ENCODE data around the gene IRS2.
A peak's percentile ranks its signal among the peaks of the same experiment; 100 is the strongest.

Gene IRS2

GRCh38 chr13:109804654-109805053 lies 18.3 kb upstream of the IRS2 start:
- DNase-seq, result no peak

- no peak for DNase-seq
These were observed 17.4 kb upstream of the IRS2 start for GRCh38 chr13:109803825-109804224.

DNA sequence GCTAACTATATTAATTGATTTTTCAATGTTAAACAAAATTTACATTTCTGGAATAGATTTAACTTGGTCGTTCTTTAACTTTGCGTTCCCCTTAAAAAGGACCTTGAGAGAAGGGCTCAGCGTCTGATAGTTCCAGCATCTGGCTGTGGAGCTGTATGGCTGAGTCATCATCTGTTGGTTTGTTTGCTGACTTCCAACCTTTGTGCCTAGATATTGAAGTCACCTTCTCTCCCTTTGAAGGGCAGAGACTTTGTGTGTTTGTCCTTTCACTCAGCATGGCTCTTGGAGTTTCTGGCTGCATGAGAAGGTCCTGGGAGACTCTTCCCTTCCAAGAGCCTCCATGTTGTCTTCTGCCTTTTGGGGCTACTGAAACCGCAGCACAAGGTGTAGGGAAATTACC lies 16.6 kb upstream of the IRS2 start:
- no peak for DNase-seq

- no peak for DNase-seq
These were observed 8.6 kb upstream of the IRS2 start for GRCh38 chr13:109795011-109795410.

GRCh38 chr13:109794095-109794494 lies 7.7 kb upstream of the IRS2 start:
- no peak for DNase-seq

DNA sequence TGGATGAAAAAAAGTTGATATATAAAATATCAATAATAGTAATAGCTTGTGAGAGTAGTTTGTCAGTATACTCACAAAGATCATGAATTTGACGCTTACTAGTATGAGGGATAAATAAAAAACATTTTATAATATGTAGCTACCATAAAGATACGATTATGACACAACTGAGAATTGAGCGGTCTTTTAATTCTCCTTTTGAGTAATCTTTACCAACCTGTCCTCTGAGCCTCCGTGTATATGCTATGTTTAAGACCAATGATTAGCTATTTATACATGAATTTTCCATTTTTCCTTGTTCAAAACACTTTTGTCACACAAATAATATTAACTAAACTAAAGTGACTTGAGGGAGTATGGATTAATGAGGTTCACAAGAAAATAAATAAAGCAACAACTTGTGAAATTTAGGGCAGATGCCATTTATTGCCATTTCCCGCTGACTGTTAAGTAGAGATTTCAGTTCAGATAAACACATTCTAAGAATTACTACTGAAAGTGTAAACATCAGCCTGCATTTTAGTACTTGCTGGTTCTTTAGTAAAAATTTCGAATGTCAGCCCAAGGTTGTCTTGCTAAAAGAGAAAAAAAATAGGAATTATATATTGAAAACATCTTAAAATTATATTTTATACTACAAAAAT lies 6.2 kb upstream of the IRS2 start:
- peak in 1 of 5 donors; percentile 64 for DNase-seq

GRCh38 chr13:109790942-109791605 lies 4.7 kb upstream of the IRS2 start:
- peak in 1 of 5 donors; percentile 58 for DNase-seq

- DNase-seq, result no peak
These were observed 3.7 kb upstream of the IRS2 start for GRCh38 chr13:109790086-109790485.

DNA sequence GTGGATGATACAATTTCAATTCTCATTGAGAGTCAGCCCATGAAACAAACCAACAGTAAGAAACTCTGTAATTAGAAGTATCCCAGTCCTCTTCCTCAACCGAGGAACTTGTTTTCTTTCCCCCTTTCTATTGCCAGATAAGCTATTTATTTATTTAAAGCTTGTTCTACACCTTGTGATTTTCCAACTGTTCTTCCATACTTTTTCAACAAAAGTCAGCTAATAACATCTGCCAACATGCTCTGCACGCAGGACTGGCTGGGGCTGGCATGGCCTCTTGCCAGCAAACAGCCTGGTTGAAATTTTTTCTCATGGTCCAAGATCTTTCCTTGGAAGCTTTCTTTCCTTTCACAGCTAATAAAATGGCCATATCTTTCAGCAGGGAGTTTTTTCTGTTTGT lies 2.9 kb upstream of the IRS2 start:
- DNase-seq, result no peak

DNA sequence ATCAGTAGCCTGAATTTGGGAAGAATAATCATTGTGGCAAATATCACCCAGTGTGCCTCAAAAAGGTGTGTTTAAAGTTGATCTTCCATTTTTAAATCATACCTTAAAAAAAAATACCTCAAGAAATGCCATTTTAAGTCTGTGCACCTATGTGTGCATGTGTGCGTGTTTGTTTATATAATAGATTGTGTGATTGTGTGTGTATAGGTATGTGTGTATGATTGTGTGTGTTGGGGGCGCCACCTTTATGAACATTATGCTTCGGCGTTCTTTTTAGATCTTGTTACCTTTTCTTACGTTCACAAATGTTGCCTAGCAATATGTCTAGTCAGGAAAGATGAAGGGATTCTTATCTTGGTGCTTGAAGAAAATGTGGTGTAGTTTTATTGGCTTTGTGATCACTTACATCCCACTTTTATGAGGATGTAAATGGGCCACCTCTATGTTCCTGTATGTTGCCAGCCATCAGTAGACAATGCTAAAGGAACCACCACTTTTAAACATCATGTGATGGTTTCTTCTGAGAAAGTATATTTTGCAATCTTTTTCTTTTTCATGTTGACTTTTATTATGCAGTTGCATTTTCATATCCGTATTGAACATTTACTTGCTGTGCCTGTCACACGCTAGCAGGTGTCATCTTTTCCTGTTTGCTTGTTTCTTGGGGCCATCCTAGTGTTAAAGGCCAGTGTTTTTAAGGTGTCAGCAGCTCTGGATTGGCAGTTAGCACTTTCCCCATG lies 2.2 kb upstream of the IRS2 start:
- peak in 1 of 5 donors; percentile 69 for DNase-seq

- DNase-seq, result peak in 3 of 5 donors; percentile 18 to 35 (median 30)
These were observed 962 bp upstream of the IRS2 start for GRCh38 chr13:109787135-109787954.

DNA sequence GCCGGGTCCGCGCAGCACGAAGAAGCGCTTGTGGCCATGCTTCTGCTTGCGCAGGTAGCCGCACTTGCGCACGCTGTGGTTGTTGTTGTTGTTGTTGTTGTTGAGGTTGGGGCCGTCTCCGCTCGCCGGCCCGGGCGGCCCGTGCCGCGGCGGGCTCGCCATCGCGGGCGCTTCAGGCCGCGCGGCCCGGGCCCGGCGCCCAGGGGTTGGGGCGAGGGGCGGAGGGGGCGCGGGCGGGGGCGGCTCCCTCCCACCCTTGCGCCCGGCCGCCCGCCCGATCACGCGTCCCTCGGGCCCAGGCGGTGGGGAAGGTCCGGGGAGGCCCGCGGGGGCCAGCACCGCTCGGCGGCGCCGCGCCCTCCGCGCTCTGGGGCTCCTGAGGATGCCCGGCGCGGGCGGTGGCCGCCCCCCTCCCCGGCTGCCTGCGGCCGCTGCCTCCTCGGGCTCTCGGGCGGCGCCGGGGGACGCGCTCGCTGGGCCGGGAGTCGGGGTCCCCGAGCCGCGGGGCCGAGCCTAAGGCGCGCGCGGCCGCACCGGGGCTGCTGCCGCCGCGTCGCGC lies 412 bp downstream of the IRS2 start:
- DNase-seq, result peak in 2 of 5 donors; percentile 27 to 40

DNA sequence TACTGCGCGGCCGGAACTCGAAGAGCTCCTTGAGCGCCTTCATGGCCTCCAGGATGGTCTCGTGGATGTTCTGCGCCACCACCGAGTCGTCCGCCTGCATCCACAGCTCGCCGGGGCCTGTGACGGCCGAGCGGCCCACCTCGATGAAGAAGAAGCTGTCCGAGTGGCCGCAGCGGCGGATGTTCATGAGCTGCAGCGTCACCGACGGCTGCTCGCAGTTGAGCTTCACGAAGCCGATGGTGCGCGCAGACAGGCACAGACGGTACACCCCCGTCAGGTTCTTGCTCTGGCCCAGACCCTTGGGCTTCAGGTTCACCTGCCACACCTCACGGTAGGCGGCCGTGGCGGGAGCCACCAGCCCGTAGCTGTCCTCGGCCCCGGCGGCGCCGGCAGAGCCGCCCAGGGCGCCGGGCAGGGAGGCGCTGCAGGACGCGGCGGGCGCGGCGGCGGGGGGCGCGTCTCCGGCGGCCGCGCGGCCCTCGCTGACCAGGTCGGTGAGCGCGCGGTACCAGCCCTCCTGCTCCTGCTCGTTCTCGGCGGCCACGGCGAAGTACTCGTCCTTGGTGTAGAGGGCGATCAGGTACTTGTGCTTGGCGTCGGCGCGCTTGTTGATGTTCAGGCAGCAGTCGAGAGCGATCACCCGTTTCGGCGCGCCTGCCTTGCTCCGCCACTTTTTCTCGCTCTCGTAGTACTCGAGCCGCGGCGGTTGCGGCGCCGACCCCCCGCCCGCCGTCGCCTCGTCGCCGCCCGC lies 1.1 kb downstream of the IRS2 start:
- peak in 3 of 5 donors; percentile 18 to 44 (median 39) for DNase-seq

GRCh38 chr13:109784590-109785140 lies 1.7 kb downstream of the IRS2 start:
- DNase-seq, result peak; percentile 41 to 66 (median 49)

- peak in 2 of 5 donors; percentile 6 to 16 for DNase-seq
These were observed 2.4 kb downstream of the IRS2 start for GRCh38 chr13:109783815-109784589.

DNA sequence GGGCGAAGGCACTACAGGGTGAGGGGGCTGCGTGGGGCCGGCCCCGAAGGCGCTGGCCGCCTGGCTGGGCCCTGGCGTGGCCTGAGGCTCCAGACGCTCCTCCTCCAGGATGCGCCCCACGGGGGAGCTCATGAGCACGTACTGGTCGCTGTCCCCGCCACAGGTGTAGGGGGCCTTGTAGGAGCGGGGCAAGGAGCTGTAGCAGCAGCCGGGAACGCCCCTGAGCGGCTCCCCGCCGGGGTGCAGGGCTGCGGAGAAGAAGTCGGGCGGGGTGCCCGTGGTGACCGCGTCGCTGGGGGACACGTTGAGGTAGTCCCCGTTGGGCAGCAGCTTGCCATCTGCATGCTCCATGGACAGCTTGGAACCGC lies 3.0 kb downstream of the IRS2 start:
- peak in 1 of 5 donors; percentile 11 for DNase-seq

DNA sequence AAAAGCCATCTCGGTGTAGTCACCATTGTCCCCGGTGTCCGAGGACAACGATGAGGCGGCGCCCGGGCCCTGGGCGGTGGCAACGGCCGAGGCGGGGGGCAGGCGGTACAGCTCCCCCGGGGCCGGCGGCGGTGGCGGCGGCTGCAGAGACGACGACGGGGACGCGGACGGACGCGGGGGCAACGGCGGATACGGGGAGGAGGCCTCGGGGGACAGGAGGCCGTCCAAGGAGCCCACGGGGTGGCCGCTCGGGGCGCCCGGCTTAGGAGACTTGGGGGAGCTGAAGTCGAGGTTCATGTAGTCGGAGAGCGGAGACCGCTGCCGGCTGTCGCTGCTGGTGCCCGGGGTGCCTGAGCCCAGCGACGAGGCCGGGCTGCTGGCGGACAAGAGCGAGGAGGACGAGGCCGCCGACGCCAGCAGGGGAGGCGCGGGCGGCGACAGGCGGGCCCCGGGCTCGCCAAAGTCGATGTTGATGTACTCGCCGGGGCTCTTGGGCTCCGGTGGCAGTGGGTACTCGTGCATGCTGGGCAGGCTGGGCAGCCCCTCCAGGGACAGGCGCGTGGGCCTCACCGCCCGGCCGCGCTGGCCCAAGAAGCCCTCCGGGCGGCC lies 3.5 kb downstream of the IRS2 start:
- DNase-seq, result no peak

GRCh38 chr13:109782066-109782822 lies 4.1 kb downstream of the IRS2 start:
- peak in 1 of 5 donors; percentile 18 for DNase-seq

DNA sequence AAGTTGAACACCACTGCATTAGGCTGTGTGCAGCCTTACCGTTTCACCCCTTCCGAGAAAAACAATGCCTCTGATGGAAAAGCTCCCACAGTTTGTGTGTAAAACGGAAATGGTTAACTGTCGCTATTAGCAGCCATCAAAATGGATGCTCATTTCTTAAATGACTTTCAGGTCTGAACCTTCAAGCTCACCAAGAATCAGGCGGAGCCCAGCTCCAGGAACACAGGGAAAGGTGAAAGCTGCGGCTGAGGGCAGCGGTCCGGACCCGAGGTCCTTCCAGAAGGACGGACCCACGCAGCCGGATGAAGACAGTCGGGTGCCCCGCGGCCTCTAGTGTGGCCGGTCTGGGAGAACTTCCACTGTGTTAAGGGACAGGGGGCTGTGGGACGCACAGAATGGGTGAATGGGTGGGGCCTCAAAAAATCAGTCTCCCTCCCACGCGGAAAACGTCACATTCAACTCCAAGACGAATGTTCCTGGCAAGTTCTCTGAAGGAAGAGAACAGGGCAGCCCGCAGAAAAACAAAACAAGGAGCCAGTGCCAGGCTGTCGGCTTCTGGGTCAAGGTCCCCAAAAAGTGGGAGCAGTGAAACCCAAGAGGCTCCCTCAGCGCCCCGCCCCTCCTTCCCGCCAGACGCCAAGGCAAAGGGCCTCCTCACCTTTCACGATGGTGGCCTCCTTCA lies 4.9 kb downstream of the IRS2 start:
- DNase-seq, result no peak

Data from T-helper 1 cell (primary cell).